ENCODE results near the gene RITA1. TPM values are rescaled to one million over a fixed set of nuclear protein-coding genes. Genes with fewer than 3 reads are reported as not detected.

RITA1 gene
- total and polyA plus RNA-seq, 9 donors, result 6.8 to 19.4 (median 15.4) TPM

- intact Hi-C loops (cut with DNase I), result no loop called here
- Histone ChIP-seq H3K4me1 (ENCODE audit: insufficient read depth) (peaks cover 8% of the 10 kb centered on the region), H3K4me3 (no peak overlapping the region), H3K9me3 (no peaks in the 10 kb centered on the region), H3K36me3 (no peaks in the 10 kb centered on the region), H3K27ac (no peak overlapping the region), H3K27me3 (no peaks in the 10 kb centered on the region)
- no peak for TF ChIP-seq EP300 (IDR thresholded peaks at IDR 0.05)
- no peak for TF ChIP-seq POLR2A (IDR thresholded peaks at IDR 0.05)
- no peak for TF ChIP-seq CTCF (IDR thresholded peaks at IDR 0.05)
- DNase-seq, result no peak
- 54 to 63% (median 62%) methylated on average over 5 of the region's 5 CpGs for WGBS, 3 donors
Observed at GRCh38 chr12:113228394-113229028, 43.0 kb downstream of the RITA1 start.

GRCh38 chr12:113230315-113231234 lies 45.1 kb downstream of the RITA1 start:
- peaks cover 8% of the 10 kb centered on the region for H3K4me1 ChIP-seq (ENCODE audit: insufficient read depth)
- intact Hi-C loops (cut with DNase I), result no loop called here
- H3K36me3 ChIP-seq, result no peaks in the 10 kb centered on the region
- H3K27me3 ChIP-seq, result no peaks in the 10 kb centered on the region
- WGBS, 3 donors, result 91 to 93% (median 92%) methylated on average over 15 of the region's 15 CpGs
- H3K27ac ChIP-seq, result no peak overlapping the region
- H3K9me3 ChIP-seq, result no peaks in the 10 kb centered on the region
- no peak for TF ChIP-seq EP300 (IDR thresholded peaks at IDR 0.05)
- TF ChIP-seq POLR2A (IDR thresholded peaks at IDR 0.05), result no peak
- TF ChIP-seq CTCF (IDR thresholded peaks at IDR 0.05), result no peak
- no peak overlapping the region for H3K4me3 ChIP-seq
- DNase-seq, result no peak

GRCh38 chr12:113231235-113232088 lies 45.9 kb downstream of the RITA1 start:
- intact Hi-C loops (cut with DNase I), result no loop called here
- no peaks in the 10 kb centered on the region for H3K36me3 ChIP-seq
- no peak for DNase-seq
- no peaks in the 10 kb centered on the region for H3K27me3 ChIP-seq
- H3K27ac ChIP-seq, result no peak overlapping the region
- H3K4me1 ChIP-seq (ENCODE audit: insufficient read depth), result peaks cover 8% of the 10 kb centered on the region
- no peak overlapping the region for H3K4me3 ChIP-seq
- TF ChIP-seq POLR2A (IDR thresholded peaks at IDR 0.05), result no peak
- no peak for TF ChIP-seq EP300 (IDR thresholded peaks at IDR 0.05)
- no peak for TF ChIP-seq CTCF (IDR thresholded peaks at IDR 0.05)
- H3K9me3 ChIP-seq, result no peaks in the 10 kb centered on the region
- 57 to 67% (median 62%) methylated on average over 8 of the region's 8 CpGs for WGBS, 3 donors

All from ovary (tissue), 9 donors.